ENCODE measurements around the gene VSIG8.

VSIG8 gene

GRCh38 chr1:159821171-159821867, 41.1 kb downstream of the VSIG8 start:
- TF ChIP-seq ZNF274 (IDR thresholded peaks at IDR 0.05; ENCODE audit: low read depth, low read length): no peak
- H3K4me3 ChIP-seq (ENCODE audit: low read length): no peak overlapping the region

- H3K4me3 ChIP-seq (ENCODE audit: low read length): no peak overlapping the region
- no peak for TF ChIP-seq ZNF274 (IDR thresholded peaks at IDR 0.05; ENCODE audit: low read depth, low read length)
These were observed 45.0 kb downstream of the VSIG8 start for GRCh38 chr1:159817276-159818041.

GRCh38 chr1:159815926-159816325, 46.5 kb downstream of the VSIG8 start:
- H3K4me3 ChIP-seq (ENCODE audit: low read length): no peak overlapping the region
- no peak for TF ChIP-seq ZNF274 (IDR thresholded peaks at IDR 0.05; ENCODE audit: low read depth, low read length)

GRCh38 chr1:159804924-159805323, 57.5 kb downstream of the VSIG8 start:
- no peak overlapping the region for H3K4me3 ChIP-seq (ENCODE audit: low read length)
- TF ChIP-seq ZNF274 (IDR thresholded peaks at IDR 0.05; ENCODE audit: low read depth, low read length): no peak
